ENCODE results near the gene ZMYM4. TPM values are rescaled to one million over a fixed set of nuclear protein-coding genes. Genes with fewer than 3 reads are reported as not detected.

ZMYM4 gene
- total RNA-seq, 2 donors from 2014 or later, result 29.0 to 42.8 TPM

DNA sequence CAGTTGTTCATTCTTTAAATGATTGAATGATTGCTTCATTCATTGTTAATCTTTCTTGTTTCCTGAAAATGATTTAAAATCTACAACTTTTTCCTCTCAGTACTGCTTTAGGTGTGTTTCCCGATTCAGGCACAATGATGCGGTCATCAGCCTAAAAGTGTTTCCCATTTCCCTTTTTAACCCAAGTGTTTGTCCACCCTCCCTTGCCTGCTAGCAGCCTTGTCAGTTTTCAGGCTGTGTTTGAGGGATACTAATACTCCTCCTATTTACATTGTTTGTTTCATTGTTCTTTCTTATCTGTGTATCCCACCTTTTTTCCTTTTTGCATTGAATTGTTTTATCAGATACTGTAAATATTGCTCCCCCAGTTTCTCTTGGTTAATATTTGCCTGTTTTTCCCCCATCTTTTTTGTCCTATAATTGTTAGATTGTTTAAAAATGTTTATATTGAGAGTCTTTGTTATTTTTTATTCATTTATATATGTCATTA lies 157.6 kb downstream of the ZMYM4 start:
- Histone ChIP-seq H3K4me1 (ENCODE audit: control insufficient read depth in 1 of 2, low read depth in 2 of 2) (no peaks in the 10 kb centered on the region), H3K27ac (no peak overlapping the region), H3K4me3 (no peak overlapping the region), H3K36me3 (no peaks in the 10 kb centered on the region), H3K9me3 (no peaks in the 10 kb centered on the region), H3K27me3 (replicated peaks; ENCODE audit: insufficient read depth) (no peaks in the 10 kb centered on the region)
- ATAC-seq (ENCODE audit: insufficient number of reproducible peaks, low FRiP score, low read depth), result no peak
- TF ChIP-seq, protein P1, sequence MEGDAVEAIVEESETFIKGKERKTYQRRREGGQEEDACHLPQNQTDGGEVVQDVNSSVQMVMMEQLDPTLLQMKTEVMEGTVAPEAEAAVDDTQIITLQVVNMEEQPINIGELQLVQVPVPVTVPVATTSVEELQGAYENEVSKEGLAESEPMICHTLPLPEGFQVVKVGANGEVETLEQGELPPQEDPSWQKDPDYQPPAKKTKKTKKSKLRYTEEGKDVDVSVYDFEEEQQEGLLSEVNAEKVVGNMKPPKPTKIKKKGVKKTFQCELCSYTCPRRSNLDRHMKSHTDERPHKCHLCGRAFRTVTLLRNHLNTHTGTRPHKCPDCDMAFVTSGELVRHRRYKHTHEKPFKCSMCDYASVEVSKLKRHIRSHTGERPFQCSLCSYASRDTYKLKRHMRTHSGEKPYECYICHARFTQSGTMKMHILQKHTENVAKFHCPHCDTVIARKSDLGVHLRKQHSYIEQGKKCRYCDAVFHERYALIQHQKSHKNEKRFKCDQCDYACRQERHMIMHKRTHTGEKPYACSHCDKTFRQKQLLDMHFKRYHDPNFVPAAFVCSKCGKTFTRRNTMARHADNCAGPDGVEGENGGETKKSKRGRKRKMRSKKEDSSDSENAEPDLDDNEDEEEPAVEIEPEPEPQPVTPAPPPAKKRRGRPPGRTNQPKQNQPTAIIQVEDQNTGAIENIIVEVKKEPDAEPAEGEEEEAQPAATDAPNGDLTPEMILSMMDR (IDR thresholded peaks at IDR 0.05), result no peak
- DNase-seq (ENCODE audit: low spot score), result no peak

DNA sequence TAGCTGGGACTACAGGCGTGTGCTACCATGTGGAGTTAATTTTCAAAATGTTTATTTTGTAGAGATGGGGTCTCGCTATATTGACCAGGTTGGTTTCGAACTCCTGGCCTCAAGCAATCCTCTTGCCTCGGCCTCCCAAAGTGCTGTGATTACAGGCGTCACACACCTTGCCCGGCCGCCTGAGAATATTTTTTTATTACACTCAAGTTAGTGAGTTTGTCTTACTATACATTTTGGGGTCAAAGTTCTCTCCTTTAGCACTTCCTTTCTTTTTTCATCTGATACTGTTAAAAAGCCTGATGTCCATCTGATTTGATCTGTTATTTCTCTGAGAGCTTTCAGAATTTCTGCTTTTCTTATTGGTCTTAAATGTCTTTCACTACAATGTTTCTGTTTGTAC lies 159.9 kb downstream of the ZMYM4 start:
- no peak for DNase-seq (ENCODE audit: low spot score)
- no peak for ATAC-seq (ENCODE audit: insufficient number of reproducible peaks, low FRiP score, low read depth)
- Histone ChIP-seq H3K4me3 (no peak overlapping the region), H3K36me3 (peaks cover 11% of the 10 kb centered on the region), H3K9me3 (no peaks in the 10 kb centered on the region), H3K4me1 (ENCODE audit: control insufficient read depth in 1 of 2, low read depth in 2 of 2) (no peaks in the 10 kb centered on the region), H3K27ac (no peak overlapping the region), H3K27me3 (replicated peaks; ENCODE audit: insufficient read depth) (no peaks in the 10 kb centered on the region)
- TF ChIP-seq, protein P1 (IDR thresholded peaks at IDR 0.05), result no peak

DNA sequence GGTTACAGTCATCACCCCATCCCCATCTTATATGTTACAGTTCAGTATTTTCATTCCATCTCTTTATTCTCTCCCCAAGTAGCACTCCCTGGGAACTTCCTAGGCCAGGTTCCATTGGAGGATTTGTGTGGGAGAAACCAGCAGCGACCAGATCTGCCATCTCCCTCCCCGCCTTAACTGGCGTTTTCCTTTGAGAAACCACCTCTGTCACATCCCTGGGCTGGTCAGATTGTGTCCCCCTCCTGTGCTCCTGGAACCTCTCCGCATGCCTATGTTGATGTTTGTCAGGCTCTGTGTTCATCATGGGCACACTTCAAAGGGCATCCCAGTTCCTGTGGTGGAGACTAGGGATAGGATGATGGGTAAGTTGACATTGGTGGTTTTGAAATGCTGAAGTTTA lies 162.3 kb downstream of the ZMYM4 start:
- Histone ChIP-seq H3K27ac (no peak overlapping the region), H3K4me3 (no peak overlapping the region), H3K27me3 (replicated peaks; ENCODE audit: insufficient read depth) (no peaks in the 10 kb centered on the region), H3K36me3 (peaks cover 27% of the 10 kb centered on the region), H3K9me3 (no peaks in the 10 kb centered on the region), H3K4me1 (ENCODE audit: control insufficient read depth in 1 of 2, low read depth in 2 of 2) (no peaks in the 10 kb centered on the region)
- ATAC-seq (ENCODE audit: insufficient number of reproducible peaks, low FRiP score, low read depth) (no peak), DNase-seq (ENCODE audit: low spot score) (no peak)
- TF ChIP-seq, protein P1 (IDR thresholded peaks at IDR 0.05), result no peak

DNA sequence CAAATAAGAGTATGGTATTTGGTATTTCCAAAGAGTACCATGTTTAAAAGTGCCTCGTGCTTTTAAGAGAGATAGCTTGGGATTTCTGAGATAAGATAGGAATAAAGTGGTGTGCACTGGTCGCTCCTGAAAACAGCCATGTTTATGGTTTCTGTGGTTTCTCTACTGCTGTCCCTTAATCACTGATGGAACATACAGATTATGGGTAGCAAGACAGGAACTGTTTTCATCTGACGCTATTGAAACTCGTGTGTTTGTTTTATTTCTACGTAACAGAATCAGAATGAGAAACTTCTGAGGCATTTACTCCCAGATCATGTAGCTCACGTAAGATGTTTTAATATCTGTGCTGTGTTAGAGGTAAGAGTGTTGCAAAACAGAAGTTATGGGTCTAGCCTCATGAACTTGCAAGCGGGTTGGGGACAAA lies 162.7 kb downstream of the ZMYM4 start:
- no peak overlapping the region for H3K4me3 ChIP-seq
- H3K27me3 ChIP-seq (replicated peaks; ENCODE audit: insufficient read depth), result no peaks in the 10 kb centered on the region
- ATAC-seq (ENCODE audit: insufficient number of reproducible peaks, low FRiP score, low read depth) (no peak), DNase-seq (ENCODE audit: low spot score) (no peak)
- H3K4me1 ChIP-seq (ENCODE audit: control insufficient read depth in 1 of 2, low read depth in 2 of 2), result no peaks in the 10 kb centered on the region
- no peak overlapping the region for H3K27ac ChIP-seq
- no peaks in the 10 kb centered on the region for H3K9me3 ChIP-seq
- H3K36me3 ChIP-seq, result peaks cover 31% of the 10 kb centered on the region
- TF ChIP-seq, protein P1 (IDR thresholded peaks at IDR 0.05), result no peak

DNA sequence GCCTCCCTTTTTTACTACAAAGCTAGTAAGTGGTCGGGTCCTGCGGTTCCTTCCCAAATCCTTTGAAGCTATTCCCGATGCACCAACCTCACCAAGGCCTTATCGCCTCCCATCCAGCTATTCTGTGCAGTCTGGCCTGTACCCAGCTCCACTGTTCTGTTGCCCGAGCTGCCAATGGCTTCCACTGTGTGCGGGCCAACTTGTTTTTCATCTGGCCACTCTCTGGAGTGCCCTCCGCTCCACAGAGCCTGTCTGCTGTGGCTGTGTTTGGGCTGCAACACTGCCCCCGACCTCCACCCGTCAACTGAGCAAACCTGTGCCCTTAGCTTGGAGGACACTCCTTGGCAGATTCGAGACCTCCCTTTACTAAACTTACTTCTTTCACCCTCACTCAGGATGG lies 163.7 kb downstream of the ZMYM4 start:
- TF ChIP-seq, protein P1 (IDR thresholded peaks at IDR 0.05), result no peak
- ATAC-seq (ENCODE audit: insufficient number of reproducible peaks, low FRiP score, low read depth) (no peak), DNase-seq (ENCODE audit: low spot score) (no peak)
- Histone ChIP-seq H3K4me3 (no peak overlapping the region), H3K4me1 (ENCODE audit: control insufficient read depth in 1 of 2, low read depth in 2 of 2) (no peaks in the 10 kb centered on the region), H3K27ac (no peak overlapping the region), H3K9me3 (no peaks in the 10 kb centered on the region), H3K36me3 (peaks cover 34% of the 10 kb centered on the region), H3K27me3 (replicated peaks; ENCODE audit: insufficient read depth) (no peaks in the 10 kb centered on the region)
